Activated CD4-positive, alpha-beta T cell treated with anti-CD3 and anti-CD28 coated beads, Interleukin-2, amount 50 U/mL, for 4 hours (primary cell): ENCODE measurements around the gene GABRB1.
"Not testable (repeated sequence)": the region's sequence is repeated elsewhere in the genome, so short reads cannot be mapped to it uniquely, and the experiment has no call there.

Source experiments
- DNase-seq, 2 experiments: peaks; one replicate each; pipeline ENCODE4 v3.0.0-alpha.2; 2020

GABRB1 gene

GRCh38 chr4:47217291-47217690 lies 185.9 kb downstream of the GABRB1 start:
- DNase-seq, result no peak

- DNase-seq, result no peak
Measured at GRCh38 chr4:47217884-47218283, 186.5 kb downstream of the GABRB1 start.

GRCh38 chr4:47218631-47219030 lies 187.3 kb downstream of the GABRB1 start:
- DNase-seq, result no peak

GRCh38 chr4:47219586-47219985 lies 188.2 kb downstream of the GABRB1 start:
- DNase-seq, result no peak

GRCh38 chr4:47221721-47222120 lies 190.4 kb downstream of the GABRB1 start:
- no peak for DNase-seq

GRCh38 chr4:47222276-47222675 lies 190.9 kb downstream of the GABRB1 start:
- no peak for DNase-seq

- DNase-seq, result no peak
Measured at GRCh38 chr4:47224361-47224760, 193.0 kb downstream of the GABRB1 start.

- no peak for DNase-seq
Measured at GRCh38 chr4:47235721-47236120, 204.4 kb downstream of the GABRB1 start.

- no peak for DNase-seq
Measured at GRCh38 chr4:47238667-47239066, 207.3 kb downstream of the GABRB1 start.

- no peak for DNase-seq
Measured at GRCh38 chr4:47239649-47240048, 208.3 kb downstream of the GABRB1 start.

GRCh38 chr4:47251348-47252135 lies 220.2 kb downstream of the GABRB1 start:
- no peak for DNase-seq

- no peak for DNase-seq
Measured at GRCh38 chr4:47263721-47264120, 232.4 kb downstream of the GABRB1 start.

- no peak for DNase-seq
Measured at GRCh38 chr4:47270201-47270888, 239.0 kb downstream of the GABRB1 start.

GRCh38 chr4:47271291-47271690 lies 239.9 kb downstream of the GABRB1 start:
- no peak for DNase-seq

GRCh38 chr4:47274901-47275300 lies 243.5 kb downstream of the GABRB1 start:
- DNase-seq, result no peak

- no peak for DNase-seq
Measured at GRCh38 chr4:47275595-47275994, 244.2 kb downstream of the GABRB1 start.

GRCh38 chr4:47278631-47279030 lies 247.3 kb downstream of the GABRB1 start:
- no peak for DNase-seq

GRCh38 chr4:47287735-47288134 lies 256.4 kb downstream of the GABRB1 start:
- DNase-seq, result no peak

- DNase-seq, result no peak
Measured at GRCh38 chr4:47289805-47290204, 258.4 kb downstream of the GABRB1 start.

GRCh38 chr4:47290873-47291272 lies 259.5 kb downstream of the GABRB1 start:
- not testable (repeated sequence) for DNase-seq

- no peak for DNase-seq
Measured at GRCh38 chr4:47309165-47309564, 277.8 kb downstream of the GABRB1 start.

GRCh38 chr4:47312170-47312569 lies 280.8 kb downstream of the GABRB1 start:
- DNase-seq, result no peak

GRCh38 chr4:47313384-47313783 lies 282.0 kb downstream of the GABRB1 start:
- no peak for DNase-seq

GRCh38 chr4:47315346-47315745 lies 284.0 kb downstream of the GABRB1 start:
- DNase-seq, result no peak

- no peak for DNase-seq
Measured at GRCh38 chr4:47326025-47326424, 294.7 kb downstream of the GABRB1 start.
